Forelimb muscle (tissue), 1 donor: ENCODE results near the gene PROM1. TPM values are rescaled to one million over a fixed set of nuclear protein-coding genes. Genes with fewer than 3 reads are reported as not detected.

Experiments used
- DNase-seq: peaks from one replicate; pipeline ENCODE4 v3.0.0-alpha.2; 2013; ENCODE audit warnings: low read depth
- polyA plus RNA-seq: library from polyadenylated mRNA; unstranded; fragments of 120-200 nt; gene quantifications from one replicate; pipeline ENCODE4 v1.2.1, GENCODE V29; 2013; ENCODE audit not compliant: insufficient read length

Gene PROM1
- polyA plus RNA-seq, 1 donor, result 56.0 TPM

DNA sequence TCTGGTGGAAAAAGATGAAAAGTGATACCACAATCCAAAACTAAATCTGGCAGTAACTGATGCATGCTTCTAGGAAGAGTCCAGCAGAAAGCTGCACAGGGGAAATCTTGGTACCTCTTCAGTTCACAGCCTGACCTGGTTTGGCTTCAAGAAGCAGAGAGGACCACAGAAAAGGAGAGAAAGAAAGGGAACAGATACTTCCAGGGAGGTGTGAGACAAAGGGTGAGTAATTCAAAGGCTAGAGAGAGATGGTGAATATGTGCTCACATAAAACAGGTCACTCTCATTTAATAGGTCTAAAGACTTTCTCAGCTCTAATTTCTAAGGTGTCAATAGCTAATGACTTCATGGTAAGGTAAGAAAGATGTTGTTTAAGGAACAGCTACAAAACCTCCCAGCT lies 132.0 kb downstream of the PROM1 start:
- DNase-seq, result no peak

DNA sequence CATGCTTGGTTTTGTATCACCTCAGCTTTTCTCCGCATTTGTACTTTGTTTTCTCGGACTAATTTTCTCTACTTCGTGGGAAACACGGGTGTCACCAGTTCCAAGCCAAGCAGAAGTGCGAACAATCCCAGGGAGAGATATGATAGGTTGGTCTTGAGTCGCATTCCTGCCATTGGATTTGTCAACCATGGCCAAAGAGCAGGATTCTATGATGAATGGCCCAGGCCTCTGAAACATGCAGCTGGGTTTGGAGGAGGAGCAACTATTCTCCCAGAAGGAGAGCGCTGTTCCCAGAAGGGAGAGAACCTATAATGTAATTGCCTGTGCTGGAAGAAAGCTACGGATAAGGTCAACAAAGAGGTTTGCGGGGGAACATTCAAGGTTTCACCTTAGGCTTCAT lies 135.0 kb downstream of the PROM1 start:
- DNase-seq, result no peak

- DNase-seq, result no peak
Measured at GRCh38 chr4:15947684-15948083, 136.1 kb downstream of the PROM1 start.

DNA sequence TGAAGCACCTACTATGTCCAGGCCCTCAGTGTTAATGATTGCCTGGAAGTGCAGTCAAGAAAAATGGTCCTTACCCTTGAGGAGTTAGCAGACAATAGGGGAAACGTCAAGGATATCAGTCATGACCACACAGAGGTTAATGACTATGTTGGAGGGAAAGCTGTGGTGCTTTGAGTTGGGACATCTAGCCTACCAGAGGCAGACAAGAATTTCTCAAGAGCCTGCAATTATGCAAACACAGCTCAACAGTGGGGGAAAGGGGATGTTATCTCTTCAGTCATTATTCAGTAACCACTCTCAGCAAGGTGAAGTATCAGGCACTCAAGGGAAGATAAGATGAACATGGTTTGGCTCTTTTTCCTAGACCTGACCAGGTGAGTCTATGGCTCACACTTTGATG lies 138.3 kb downstream of the PROM1 start:
- DNase-seq, result no peak

DNA sequence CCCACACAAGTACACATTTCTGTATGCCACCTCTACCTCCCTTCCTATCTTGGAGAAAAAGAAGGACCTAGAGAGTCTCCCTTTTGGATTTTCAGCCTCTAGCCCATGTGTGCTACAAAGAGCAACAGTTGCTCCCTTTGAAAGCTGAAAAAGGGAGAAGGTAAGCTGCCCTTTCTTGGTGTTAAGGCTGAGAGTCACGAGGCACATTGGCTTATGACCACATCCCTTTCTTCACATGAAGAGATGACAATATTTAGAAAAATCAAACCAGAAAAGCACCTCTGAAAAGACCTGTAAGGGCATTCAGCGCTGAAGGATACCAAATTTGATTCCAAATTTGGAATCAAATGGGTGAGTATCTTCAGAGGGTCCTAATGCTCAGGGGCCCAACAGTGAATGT lies 138.9 kb downstream of the PROM1 start:
- DNase-seq, result no peak

DNA sequence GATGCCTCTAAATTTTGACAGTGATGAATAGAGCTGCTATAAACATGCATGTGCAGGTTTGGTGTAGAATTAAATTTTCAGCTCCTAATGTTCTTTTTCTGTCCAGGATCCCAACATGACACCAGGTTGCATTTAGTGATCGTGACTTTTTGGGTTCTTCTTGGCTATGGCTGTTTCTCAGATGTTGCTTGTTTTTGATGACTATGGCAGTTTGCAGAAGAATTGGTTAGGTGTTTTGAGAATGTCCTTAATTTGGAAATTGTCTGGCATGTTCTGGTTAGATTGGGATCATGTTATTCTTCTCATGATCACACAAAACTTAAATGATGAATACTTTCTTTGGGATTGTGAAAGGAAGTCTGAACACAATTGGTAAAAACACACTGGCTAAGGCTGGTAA lies 141.5 kb downstream of the PROM1 start:
- DNase-seq, result no peak

DNA sequence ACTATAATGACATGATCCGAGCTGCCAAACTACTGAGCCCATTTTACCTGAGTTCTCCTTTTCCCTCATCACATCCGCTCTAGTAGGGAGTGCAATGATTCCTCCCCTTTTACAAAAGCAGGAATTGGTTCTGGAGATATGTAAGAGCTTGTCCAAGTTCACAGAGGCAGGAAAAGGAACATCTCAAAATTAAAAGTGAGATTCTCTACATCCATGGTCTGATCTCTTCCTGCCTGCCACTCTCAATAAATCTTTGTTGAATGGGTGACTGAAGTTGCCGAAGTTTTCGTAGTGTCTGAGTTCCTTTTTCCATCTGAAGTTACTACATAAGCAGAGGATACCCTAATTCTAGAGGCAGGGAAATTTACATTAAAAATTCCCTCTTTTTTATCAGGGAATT lies 145.2 kb downstream of the PROM1 start, which contains the start of gene FGFBP1:
Gene FGFBP1 (minus strand): TSS at position 101 of the 400 bp plus-strand sequence. CDS start 2,108 bp downstream, outside the sequence.
- no peak for DNase-seq

DNA sequence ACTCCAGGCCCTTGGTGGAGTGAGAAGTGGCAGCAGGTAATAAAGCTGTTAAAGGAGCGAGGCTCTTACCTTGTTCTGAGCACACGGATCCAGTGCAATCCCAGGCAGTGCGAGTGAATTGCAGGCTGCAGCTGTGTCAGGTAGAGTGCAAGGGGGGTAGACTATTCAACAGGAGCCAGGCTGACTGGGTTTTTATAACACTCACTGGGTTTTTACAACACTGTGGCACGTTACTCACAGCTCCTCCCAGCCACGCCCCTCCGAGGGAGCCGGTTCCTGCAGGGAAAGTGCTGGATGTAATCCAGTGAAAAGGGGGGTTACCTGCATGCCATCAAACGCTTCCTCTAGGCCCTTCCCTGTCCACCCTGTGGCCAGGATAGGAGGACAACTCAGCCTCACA lies 145.6 kb downstream of the PROM1 start:
- no peak for DNase-seq

- DNase-seq, result no peak
Measured at GRCh38 chr4:15936495-15936894, 147.3 kb downstream of the PROM1 start.

- no peak for DNase-seq
Measured at GRCh38 chr4:15935504-15936402, 148.1 kb downstream of the PROM1 start.

DNA sequence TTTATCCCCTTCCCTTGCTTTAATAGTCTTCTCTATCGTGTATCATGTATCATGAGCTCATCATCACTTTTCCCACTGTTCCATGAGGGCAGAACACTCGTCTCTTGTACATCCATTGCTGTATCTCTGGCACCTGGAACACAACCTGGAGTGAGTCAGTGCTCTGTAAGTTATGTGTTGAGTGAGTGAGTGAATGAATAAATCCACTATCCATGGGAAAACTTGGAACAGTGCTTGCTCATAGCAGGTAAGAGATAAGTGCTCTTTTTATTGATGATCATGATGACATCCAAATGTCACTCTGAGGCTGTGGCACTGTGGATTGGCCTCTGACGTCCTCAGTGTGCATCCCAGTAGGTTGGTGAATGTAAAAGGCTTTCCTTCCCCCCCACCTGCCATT lies 149.6 kb downstream of the PROM1 start:
- DNase-seq, result no peak

- no peak for DNase-seq
Measured at GRCh38 chr4:15931451-15932210, 152.2 kb downstream of the PROM1 start.

- no peak for DNase-seq
Measured at GRCh38 chr4:15930314-15930713, 153.5 kb downstream of the PROM1 start.

- DNase-seq, result no peak
Measured at GRCh38 chr4:15929540-15929939, 154.3 kb downstream of the PROM1 start.

GRCh38 chr4:15928883-15929282 lies 154.9 kb downstream of the PROM1 start:
- no peak for DNase-seq

DNA sequence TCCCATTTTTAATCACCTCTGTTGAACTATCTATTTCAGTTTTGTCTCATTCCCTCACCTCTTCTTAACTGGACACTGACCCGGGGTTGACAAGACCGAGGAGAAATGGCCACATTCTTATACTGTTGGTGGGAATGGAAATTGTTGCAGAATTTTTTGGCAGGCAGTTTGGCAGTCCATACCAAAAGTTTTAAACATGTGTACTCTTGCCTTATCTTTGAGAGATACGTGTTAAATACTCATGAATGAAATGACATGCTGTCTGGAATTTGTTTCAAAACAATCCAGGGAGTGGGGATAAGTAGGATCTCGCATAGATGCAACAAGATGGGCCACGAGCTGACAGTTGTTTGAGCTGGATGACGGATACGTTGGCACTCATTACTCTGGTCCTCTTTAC lies 157.3 kb downstream of the PROM1 start:
- no peak for DNase-seq

DNA sequence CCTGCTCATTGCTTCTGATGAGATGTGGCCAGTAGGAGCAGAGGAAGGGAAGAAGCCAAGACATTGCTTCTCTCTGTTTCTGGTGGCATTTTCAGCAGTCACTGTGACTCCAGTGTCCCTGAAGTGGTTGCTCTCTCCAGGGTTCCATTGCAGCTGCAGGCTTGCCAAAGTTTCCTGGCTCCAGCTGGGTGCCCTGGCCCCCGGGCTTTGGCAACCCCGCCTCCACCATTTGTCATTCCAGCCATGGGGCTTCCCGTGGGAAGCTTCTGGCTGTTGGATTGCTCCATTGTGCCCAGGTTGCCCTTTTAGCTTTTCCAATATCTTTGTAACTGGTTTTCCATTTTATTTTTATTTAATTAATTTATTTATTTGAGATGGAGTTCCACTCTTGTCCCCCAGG lies 158.0 kb downstream of the PROM1 start:
- DNase-seq, result no peak

DNA sequence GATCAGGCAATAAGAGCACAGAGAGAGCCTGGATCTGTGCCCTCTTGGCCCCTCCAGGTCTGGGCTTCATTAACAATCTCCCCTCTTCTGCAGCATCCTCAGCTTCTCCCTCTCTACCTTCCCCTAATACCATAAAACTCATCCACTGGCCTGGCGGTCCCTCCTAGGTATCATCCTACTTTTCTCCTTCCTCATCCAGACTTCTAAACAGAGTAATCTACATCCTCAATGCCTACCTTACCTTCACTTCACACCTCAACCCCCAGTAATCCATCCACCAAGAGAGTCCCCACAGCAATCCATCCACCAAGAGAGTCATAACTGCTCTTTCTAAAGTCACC lies 162.3 kb downstream of the PROM1 start:
- no peak for DNase-seq

GRCh38 chr4:15920723-15921591 lies 162.9 kb downstream of the PROM1 start:
- no peak for DNase-seq

GRCh38 chr4:15918484-15919129 lies 165.2 kb downstream of the PROM1 start:
- no peak for DNase-seq
